ENCODE data around the gene FEZF1. TPM values are rescaled to one million over a fixed set of nuclear protein-coding genes. Genes with fewer than 3 reads are reported as not detected.

FEZF1 gene
- total and polyA plus RNA-seq, 2 of the 4 experiments (the other 2 are of a cell fraction) = not detected

- H2AK9ac ChIP-seq (replicated peaks; ENCODE audit: low read depth, low read length, poor library complexity) = no peak overlapping the region
- POLR2A ChIA-PET (ENCODE audit: unreplicated experiment) = no interaction called here
- H3K36me3 ChIP-seq (ENCODE audit: control insufficient read depth, insufficient read depth, low read length) = no peaks in the 10 kb centered on the region
- H3K4me1 ChIP-seq (ENCODE audit: control insufficient read depth, insufficient read depth, low read length) = no peaks in the 10 kb centered on the region
- no peak overlapping the region for H4K91ac ChIP-seq (ENCODE audit: insufficient read depth, low read depth, low read length)
- no peak overlapping the region for H3K4me3 ChIP-seq (ENCODE audit: insufficient read depth, low read depth, low read length)
- H3K27me3 ChIP-seq (ENCODE audit: control insufficient read depth, insufficient read depth, low read length) = peaks cover 52% of the 10 kb centered on the region
- 1% methylated on average over 10 of the region's 43 CpGs; no CpG with 5 or more reads in 1 of the 2 experiments for WGBS, 2 experiments (ENCODE audit: extremely low coverage in 2 of 2, insufficient read length in 1 of 2)
- no peak overlapping the region for H3K23ac ChIP-seq (ENCODE audit: low read depth, low read length)
- intact Hi-C loops (cut with micrococcal nuclease) = no loop called here
- no peak for DNase-seq
- no peak overlapping the region for H3K4me2 ChIP-seq (ENCODE audit: low read depth, low read length)
- H3K9me1 ChIP-seq (ENCODE audit: insufficient read depth, low read length) = no peaks in the 10 kb centered on the region
- CTCF ChIA-PET = no interaction called here
- H2AFZ ChIP-seq (replicated peaks; ENCODE audit: low read length, poor library complexity) = no peak overlapping the region
- H2BK5ac ChIP-seq (ENCODE audit: low read depth, low read length, poor library complexity, severe bottlenecking) = no peak overlapping the region
- no peak overlapping the region for H3K4ac ChIP-seq (ENCODE audit: low read depth, low read length)
- H3K18ac ChIP-seq (ENCODE audit: low read depth, low read length) = no peak overlapping the region
- H4K20me1 ChIP-seq (ENCODE audit: insufficient read depth, low read length) = no peaks in the 10 kb centered on the region
- no peak overlapping the region for H2BK20ac ChIP-seq (ENCODE audit: low read depth, low read length)
- H3K9me3 ChIP-seq (ENCODE audit: control insufficient read depth, insufficient read depth, low read length) = peaks cover 8% of the 10 kb centered on the region
- H3K79me1 ChIP-seq (ENCODE audit: low read depth in 1 of 2, low read length in 2 of 2) = no peaks in the 10 kb centered on the region
- H4K8ac ChIP-seq (ENCODE audit: low read depth in 2 of 2, low read length in 2 of 2) = no peak overlapping the region
- in situ Hi-C loops (cut with MboI; ENCODE audit: low sequenced_read_pairs) = no loop called here
- no peak overlapping the region for H2AK5ac ChIP-seq (ENCODE audit: low read depth, low read length)
- ATAC-seq (ENCODE audit: low read depth) = no peak
- H3K14ac ChIP-seq (replicated peaks; ENCODE audit: low read depth, low read length) = no peak overlapping the region
- dilution Hi-C loops (cut with HindIII; ENCODE audit: low sequenced_read_pairs, unreplicated experiment) = no loop called here
- no peak overlapping the region for H3K27ac ChIP-seq (ENCODE audit: insufficient read depth, low read length)
- H3K56ac ChIP-seq (ENCODE audit: extremely low read depth, insufficient read depth, low read length) = no peak overlapping the region
- no peak overlapping the region for H2BK120ac ChIP-seq (ENCODE audit: low read depth, low read length)
- no peak overlapping the region for H3K9ac ChIP-seq (ENCODE audit: low read depth, low read length)
- TF ChIP-seq, protein P1, sequence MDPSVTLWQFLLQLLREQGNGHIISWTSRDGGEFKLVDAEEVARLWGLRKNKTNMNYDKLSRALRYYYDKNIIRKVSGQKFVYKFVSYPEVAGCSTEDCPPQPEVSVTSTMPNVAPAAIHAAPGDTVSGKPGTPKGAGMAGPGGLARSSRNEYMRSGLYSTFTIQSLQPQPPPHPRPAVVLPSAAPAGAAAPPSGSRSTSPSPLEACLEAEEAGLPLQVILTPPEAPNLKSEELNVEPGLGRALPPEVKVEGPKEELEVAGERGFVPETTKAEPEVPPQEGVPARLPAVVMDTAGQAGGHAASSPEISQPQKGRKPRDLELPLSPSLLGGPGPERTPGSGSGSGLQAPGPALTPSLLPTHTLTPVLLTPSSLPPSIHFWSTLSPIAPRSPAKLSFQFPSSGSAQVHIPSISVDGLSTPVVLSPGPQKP (IDR thresholded peaks at IDR 0.05; ENCODE audit: borderline replicate concordance, low read depth, low read length) = no peak
- no peak for TF ChIP-seq POLR2A (IDR thresholded peaks at IDR 0.05; ENCODE audit: low read depth, low read length)
- no peak for TF ChIP-seq MAFK (IDR thresholded peaks at IDR 0.05; ENCODE audit: low read depth, low read length)
- TF ChIP-seq, protein P2, sequence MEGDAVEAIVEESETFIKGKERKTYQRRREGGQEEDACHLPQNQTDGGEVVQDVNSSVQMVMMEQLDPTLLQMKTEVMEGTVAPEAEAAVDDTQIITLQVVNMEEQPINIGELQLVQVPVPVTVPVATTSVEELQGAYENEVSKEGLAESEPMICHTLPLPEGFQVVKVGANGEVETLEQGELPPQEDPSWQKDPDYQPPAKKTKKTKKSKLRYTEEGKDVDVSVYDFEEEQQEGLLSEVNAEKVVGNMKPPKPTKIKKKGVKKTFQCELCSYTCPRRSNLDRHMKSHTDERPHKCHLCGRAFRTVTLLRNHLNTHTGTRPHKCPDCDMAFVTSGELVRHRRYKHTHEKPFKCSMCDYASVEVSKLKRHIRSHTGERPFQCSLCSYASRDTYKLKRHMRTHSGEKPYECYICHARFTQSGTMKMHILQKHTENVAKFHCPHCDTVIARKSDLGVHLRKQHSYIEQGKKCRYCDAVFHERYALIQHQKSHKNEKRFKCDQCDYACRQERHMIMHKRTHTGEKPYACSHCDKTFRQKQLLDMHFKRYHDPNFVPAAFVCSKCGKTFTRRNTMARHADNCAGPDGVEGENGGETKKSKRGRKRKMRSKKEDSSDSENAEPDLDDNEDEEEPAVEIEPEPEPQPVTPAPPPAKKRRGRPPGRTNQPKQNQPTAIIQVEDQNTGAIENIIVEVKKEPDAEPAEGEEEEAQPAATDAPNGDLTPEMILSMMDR (conservative IDR thresholded peaks at IDR 0.05; ENCODE audit: low read depth, low read length) = no peak
- no peak for TF ChIP-seq RCOR1 (IDR thresholded peaks at IDR 0.05; ENCODE audit: insufficient replicate concordance, low read length)
- TF ChIP-seq CEBPB (IDR thresholded peaks at IDR 0.05; ENCODE audit: low read depth, low read length) = no peak
- TF ChIP-seq USF2 (IDR thresholded peaks at IDR 0.05; ENCODE audit: low read depth, low read length) = no peak
- TF ChIP-seq FOS (IDR thresholded peaks at IDR 0.05; ENCODE audit: low read depth, low read length) = no peak
- TF ChIP-seq CHD1 (IDR thresholded peaks at IDR 0.05; ENCODE audit: low read depth, low read length) = no peak
- no peak for TF ChIP-seq SMC3 (IDR thresholded peaks at IDR 0.05; ENCODE audit: low read depth, low read length)
- TF ChIP-seq NFE2L2 (IDR thresholded peaks at IDR 0.05; ENCODE audit: low read depth, low read length) = no peak
- no peak for TF ChIP-seq RFX5 (IDR thresholded peaks at IDR 0.05; ENCODE audit: low read depth, low read length)
- no peak for TF ChIP-seq MXI1 (IDR thresholded peaks at IDR 0.05; ENCODE audit: borderline replicate concordance, low read depth, low read length)
- TF ChIP-seq BHLHE40 (IDR thresholded peaks at IDR 0.05; ENCODE audit: low read depth, low read length) = no peak
- no peak for TF ChIP-seq RAD21 (IDR thresholded peaks at IDR 0.05; ENCODE audit: low read length)
- no peak for TF ChIP-seq MAZ (IDR thresholded peaks at IDR 0.05; ENCODE audit: borderline replicate concordance, low read depth, low read length)
- no peak overlapping the region for H4K5ac ChIP-seq (ENCODE audit: low read depth, low read length)
- BruUV-seq (replicated peaks) = no TSS peak
- H2BK15ac ChIP-seq (ENCODE audit: low read depth, low read length) = no peak overlapping the region
Observed at GRCh38 chr7:122300211-122300932, 4.2 kb downstream of the FEZF1 start.

Data from IMR-90 (cell line).